ENCODE measurements around the gene SORBS1.

The SORBS1 gene

GRCh38 chr10:95297402-95297801, 263.8 kb downstream of the SORBS1 start:
- no peak for TF ChIP-seq CTCF (IDR thresholded peaks at IDR 0.05; ENCODE audit: poor library complexity, severe bottlenecking)
- Histone ChIP-seq H3K27me3 (ENCODE audit: insufficient read depth, poor library complexity, severe bottlenecking) (no peaks in the 10 kb centered on the region), H3K9me3 (ENCODE audit: severe bottlenecking) (no peaks in the 10 kb centered on the region), H3K4me1 (ENCODE audit: insufficient read depth, poor library complexity, severe bottlenecking) (peaks cover 7% of the 10 kb centered on the region), H3K27ac (ENCODE audit: poor library complexity, severe bottlenecking) (no peak overlapping the region), H3K4me3 (ENCODE audit: severe bottlenecking) (no peak overlapping the region), H3K36me3 (ENCODE audit: low read depth) (no peaks in the 10 kb centered on the region)
- DNase-seq (ENCODE audit: low spot score) = no peak
- no peak for ATAC-seq (ENCODE audit: low read depth)

DNA sequence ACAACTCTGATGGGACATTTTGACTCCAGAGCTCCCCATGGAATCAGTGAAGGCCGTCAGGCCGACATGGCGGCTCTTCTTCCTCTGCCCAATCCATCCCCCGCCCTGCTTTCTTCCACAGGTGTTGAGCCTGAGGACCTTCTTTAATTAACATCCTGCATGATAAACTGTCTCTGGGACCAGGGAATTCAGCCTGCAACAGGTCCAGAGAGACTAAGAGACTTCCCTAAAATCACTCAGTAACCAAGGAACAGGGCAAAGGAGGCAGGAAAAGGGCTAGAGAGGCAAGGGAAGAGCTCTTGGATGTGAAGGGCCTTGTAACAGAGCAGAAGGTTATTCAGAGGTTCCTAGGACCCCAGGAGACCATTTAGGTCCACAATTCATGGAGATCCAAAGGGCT, 264.4 kb downstream of the SORBS1 start:
- DNase-seq (ENCODE audit: low spot score) = no peak
- Histone ChIP-seq H3K27me3 (ENCODE audit: insufficient read depth, poor library complexity, severe bottlenecking) (no peaks in the 10 kb centered on the region), H3K36me3 (ENCODE audit: low read depth) (no peaks in the 10 kb centered on the region), H3K4me3 (ENCODE audit: severe bottlenecking) (no peak overlapping the region), H3K9me3 (ENCODE audit: severe bottlenecking) (no peaks in the 10 kb centered on the region), H3K4me1 (ENCODE audit: insufficient read depth, poor library complexity, severe bottlenecking) (peaks cover 7% of the 10 kb centered on the region), H3K27ac (ENCODE audit: poor library complexity, severe bottlenecking) (no peak overlapping the region)
- TF ChIP-seq CTCF (IDR thresholded peaks at IDR 0.05; ENCODE audit: poor library complexity, severe bottlenecking) = no peak
- no peak for ATAC-seq (ENCODE audit: low read depth)

DNA sequence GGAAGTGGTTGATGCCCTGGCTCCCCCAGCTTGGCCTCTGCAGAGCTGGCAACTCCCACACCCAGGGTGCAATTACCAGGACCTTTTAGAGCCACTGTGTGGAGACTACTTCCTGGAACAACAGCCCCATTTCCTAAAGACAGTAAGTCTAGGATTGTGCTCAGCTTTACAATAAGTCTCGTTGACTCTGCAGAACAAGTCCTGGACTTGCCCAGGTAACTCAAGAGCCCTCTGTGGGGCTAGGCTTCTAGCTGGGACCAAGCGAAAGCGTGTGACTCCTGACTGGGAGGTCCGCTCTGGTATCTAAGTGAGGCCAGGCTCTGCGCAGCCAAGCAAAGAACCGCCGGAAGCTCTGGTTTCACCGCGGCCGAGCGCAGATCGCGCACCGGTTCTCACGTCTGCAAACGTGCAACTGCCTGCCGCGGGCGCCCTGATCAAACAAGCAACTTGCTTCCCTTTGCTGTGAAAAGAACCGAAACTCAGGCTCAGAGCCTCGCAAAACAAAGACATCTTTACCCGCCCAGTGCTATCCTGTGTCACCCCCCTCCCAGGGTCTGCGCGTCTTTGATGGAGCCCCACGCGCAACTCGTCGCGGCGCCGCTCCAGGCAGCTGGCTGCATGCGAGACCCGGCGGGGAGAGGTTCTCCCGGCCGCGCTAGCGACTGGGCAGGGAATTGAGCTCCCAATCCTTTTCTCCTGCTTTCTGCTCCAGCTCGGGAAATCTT, 266.0 kb downstream of the SORBS1 start:
- no peak for TF ChIP-seq CTCF (IDR thresholded peaks at IDR 0.05; ENCODE audit: poor library complexity, severe bottlenecking)
- ATAC-seq (ENCODE audit: low read depth) (peak; percentile 65), DNase-seq (ENCODE audit: low spot score) (no peak)
- H3K9me3 ChIP-seq (ENCODE audit: severe bottlenecking) = no peaks in the 10 kb centered on the region
- H3K36me3 ChIP-seq (ENCODE audit: low read depth) = no peaks in the 10 kb centered on the region
- no peak overlapping the region for H3K4me3 ChIP-seq (ENCODE audit: severe bottlenecking)
- H3K27ac ChIP-seq (ENCODE audit: poor library complexity, severe bottlenecking) = peak overlapping the region; percentile 56
- H3K4me1 ChIP-seq (ENCODE audit: insufficient read depth, poor library complexity, severe bottlenecking) = peaks cover 7% of the 10 kb centered on the region
- no peaks in the 10 kb centered on the region for H3K27me3 ChIP-seq (ENCODE audit: insufficient read depth, poor library complexity, severe bottlenecking)

GRCh38 chr10:95293631-95294030, 267.5 kb downstream of the SORBS1 start:
- H3K27ac ChIP-seq (ENCODE audit: poor library complexity, severe bottlenecking) = no peak overlapping the region
- H3K27me3 ChIP-seq (ENCODE audit: insufficient read depth, poor library complexity, severe bottlenecking) = no peaks in the 10 kb centered on the region
- peaks cover 9% of the 10 kb centered on the region for H3K36me3 ChIP-seq (ENCODE audit: low read depth)
- no peak overlapping the region for H3K4me3 ChIP-seq (ENCODE audit: severe bottlenecking)
- no peak for ATAC-seq (ENCODE audit: low read depth)
- peaks cover 14% of the 10 kb centered on the region for H3K4me1 ChIP-seq (ENCODE audit: insufficient read depth, poor library complexity, severe bottlenecking)
- no peak for TF ChIP-seq CTCF (IDR thresholded peaks at IDR 0.05; ENCODE audit: poor library complexity, severe bottlenecking)
- DNase-seq (ENCODE audit: low spot score) = no peak
- H3K9me3 ChIP-seq (ENCODE audit: severe bottlenecking) = no peaks in the 10 kb centered on the region

GRCh38 chr10:95291365-95292039, 269.7 kb downstream of the SORBS1 start:
- H3K27ac ChIP-seq (ENCODE audit: poor library complexity, severe bottlenecking) = peak overlapping the region; percentile 74
- peaks cover 34% of the 10 kb centered on the region for H3K4me1 ChIP-seq (ENCODE audit: insufficient read depth, poor library complexity, severe bottlenecking)
- no peak for ATAC-seq (ENCODE audit: low read depth)
- no peak for DNase-seq (ENCODE audit: low spot score)
- H3K4me3 ChIP-seq (ENCODE audit: severe bottlenecking) = peak overlapping the region; percentile 97
- H3K27me3 ChIP-seq (ENCODE audit: insufficient read depth, poor library complexity, severe bottlenecking) = no peaks in the 10 kb centered on the region
- H3K9me3 ChIP-seq (ENCODE audit: severe bottlenecking) = no peaks in the 10 kb centered on the region
- no peak for TF ChIP-seq CTCF (IDR thresholded peaks at IDR 0.05; ENCODE audit: poor library complexity, severe bottlenecking)
- H3K36me3 ChIP-seq (ENCODE audit: low read depth) = peaks cover 30% of the 10 kb centered on the region

Data from RWPE2 (cell line).